ENCODE data around the gene YLPM1. TPM values are rescaled to one million over a fixed set of nuclear protein-coding genes. Genes with fewer than 3 reads are reported as not detected.

Gene YLPM1
- polyA plus RNA-seq, 2 donors = 10.4 to 13.0 TPM

DNA sequence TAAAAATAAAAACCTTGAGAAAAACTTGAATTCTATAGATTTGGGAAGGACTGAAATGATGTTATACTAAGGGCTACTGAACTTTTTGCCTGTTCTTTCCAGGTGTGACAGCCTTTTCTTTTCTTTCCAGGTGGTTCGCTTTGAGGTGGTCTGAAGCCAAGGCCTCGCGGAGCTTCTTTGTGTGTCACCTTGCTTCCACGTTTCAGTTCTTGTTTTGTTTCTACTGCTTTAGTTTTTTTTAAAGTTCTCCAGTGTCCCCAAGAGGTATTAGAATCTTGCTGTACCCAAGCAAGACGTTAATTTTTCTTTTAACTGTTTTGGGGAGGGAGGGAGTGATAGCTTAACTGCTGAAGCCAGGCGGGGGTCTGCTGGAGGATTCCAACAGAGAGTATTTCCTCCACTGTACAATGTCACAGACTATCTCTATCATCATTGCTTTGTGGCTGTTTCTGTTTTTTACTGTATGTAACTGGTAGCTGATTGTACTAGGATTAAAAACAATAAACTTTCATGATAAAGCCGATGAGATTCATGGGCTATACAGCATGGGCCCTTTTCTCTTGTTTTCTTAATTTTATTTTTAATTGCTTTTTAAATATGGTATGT, 72.6 kb downstream of the YLPM1 start:
- Histone ChIP-seq H3K4me1 (ENCODE audit: control insufficient read depth in 2 of 2, insufficient read depth in 2 of 2, low read length in 1 of 2) (no peaks in the 10 kb centered on the region), H3K27ac (ENCODE audit: low read depth in 2 of 2, low read length in 1 of 2) (no peak overlapping the region), H3K27me3 (ENCODE audit: control insufficient read depth in 1 of 2, insufficient read depth in 2 of 2, low read length in 2 of 2) (no peaks in the 10 kb centered on the region), H3K4me3 (ENCODE audit: low read depth in 1 of 2, low read length in 2 of 2) (no peak overlapping the region), H3K36me3 (ENCODE audit: control insufficient read depth in 2 of 2, insufficient read depth in 2 of 2, low read length in 1 of 2) (peaks cover under 1 to 3% of the 10 kb centered on the region in 2 donors), H3K9me3 (ENCODE audit: control insufficient read depth in 2 of 2, insufficient read depth in 1 of 2, low read depth in 1 of 2, low read length in 1 of 2) (no peaks in the 10 kb centered on the region)
- 75 to 79% methylated on average over 7 of the region's 7 CpGs for WGBS, 2 donors

DNA sequence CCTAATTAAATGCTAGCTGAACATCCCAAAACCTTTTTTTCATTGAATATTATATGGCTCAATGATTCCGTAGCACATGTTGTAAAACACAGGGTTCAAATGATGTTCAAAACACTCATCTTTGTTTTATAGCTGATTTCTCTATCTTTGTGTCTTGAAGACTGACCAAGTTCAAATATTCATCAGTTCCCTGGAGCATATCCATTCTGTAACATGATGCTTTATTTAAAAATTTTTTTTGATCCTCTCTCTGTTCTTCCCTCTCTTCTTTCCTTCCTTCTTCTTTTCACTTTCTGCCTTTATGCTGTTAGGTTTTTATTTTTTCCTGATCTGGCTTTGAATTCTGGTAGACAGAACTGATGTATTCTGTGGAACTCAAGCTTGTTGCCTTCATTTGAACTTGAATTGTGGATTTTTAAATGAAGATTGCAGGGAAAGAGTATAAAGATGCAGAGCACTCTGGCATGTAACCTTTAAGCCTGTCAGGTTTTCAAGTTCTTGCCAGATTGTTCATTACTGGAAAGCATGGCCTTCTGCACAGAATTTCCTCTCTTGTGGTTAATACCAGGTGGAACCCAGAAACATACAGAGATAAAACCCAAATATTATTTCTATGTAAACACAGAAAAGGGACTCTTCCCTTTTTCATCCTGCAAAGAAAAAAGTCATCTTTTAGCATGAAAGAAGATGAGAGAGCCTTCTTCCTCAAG, 73.3 kb downstream of the YLPM1 start:
- 74 to 84% methylated on average over 1 of the region's 1 CpG for WGBS, 2 donors
- no peaks in the 10 kb centered on the region for H3K4me1 ChIP-seq (ENCODE audit: control insufficient read depth in 2 of 2, insufficient read depth in 2 of 2, low read length in 1 of 2)
- H3K27me3 ChIP-seq (ENCODE audit: control insufficient read depth in 1 of 2, insufficient read depth in 2 of 2, low read length in 2 of 2) = no peaks in the 10 kb centered on the region
- no peaks in the 10 kb centered on the region for H3K36me3 ChIP-seq (ENCODE audit: control insufficient read depth in 2 of 2, insufficient read depth in 2 of 2, low read length in 1 of 2)
- H3K4me3 ChIP-seq (ENCODE audit: low read depth in 1 of 2, low read length in 2 of 2) = no peak overlapping the region
- no peaks in the 10 kb centered on the region for H3K9me3 ChIP-seq (ENCODE audit: control insufficient read depth in 2 of 2, insufficient read depth in 1 of 2, low read depth in 1 of 2, low read length in 1 of 2)
- H3K27ac ChIP-seq (ENCODE audit: low read depth in 2 of 2, low read length in 1 of 2) = no peak overlapping the region

DNA sequence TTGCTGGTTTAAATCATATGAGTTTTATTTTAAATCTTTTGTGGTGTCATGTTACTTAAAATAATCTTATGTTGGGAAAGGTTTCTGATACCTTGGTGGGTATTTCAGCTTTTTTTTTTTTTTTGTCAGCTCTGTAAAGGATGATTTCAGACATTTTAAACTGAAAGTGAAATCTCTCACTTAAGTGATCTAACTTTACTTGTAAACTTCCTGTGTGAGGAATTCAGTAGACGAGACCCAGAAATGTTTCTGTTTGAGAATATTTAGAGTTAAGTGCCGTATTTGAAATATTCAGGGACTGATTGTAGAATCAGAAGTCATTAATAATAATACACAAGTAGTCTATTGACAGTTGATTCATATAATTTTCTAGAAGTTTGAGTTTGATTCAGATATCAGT, 75.0 kb downstream of the YLPM1 start:
- Histone ChIP-seq H3K4me3 (ENCODE audit: low read depth in 1 of 2, low read length in 2 of 2) (no peak overlapping the region), H3K9me3 (ENCODE audit: control insufficient read depth in 2 of 2, insufficient read depth in 1 of 2, low read depth in 1 of 2, low read length in 1 of 2) (no peaks in the 10 kb centered on the region), H3K27me3 (ENCODE audit: control insufficient read depth in 1 of 2, insufficient read depth in 2 of 2, low read length in 2 of 2) (no peaks in the 10 kb centered on the region), H3K36me3 (ENCODE audit: control insufficient read depth in 2 of 2, insufficient read depth in 2 of 2, low read length in 1 of 2) (no peaks in the 10 kb centered on the region), H3K27ac (ENCODE audit: low read depth in 2 of 2, low read length in 1 of 2) (no peak overlapping the region), H3K4me1 (ENCODE audit: control insufficient read depth in 2 of 2, insufficient read depth in 2 of 2, low read length in 1 of 2) (no peaks in the 10 kb centered on the region)
- WGBS, 2 donors = 58 to 69% methylated on average over 2 of the region's 2 CpGs

DNA sequence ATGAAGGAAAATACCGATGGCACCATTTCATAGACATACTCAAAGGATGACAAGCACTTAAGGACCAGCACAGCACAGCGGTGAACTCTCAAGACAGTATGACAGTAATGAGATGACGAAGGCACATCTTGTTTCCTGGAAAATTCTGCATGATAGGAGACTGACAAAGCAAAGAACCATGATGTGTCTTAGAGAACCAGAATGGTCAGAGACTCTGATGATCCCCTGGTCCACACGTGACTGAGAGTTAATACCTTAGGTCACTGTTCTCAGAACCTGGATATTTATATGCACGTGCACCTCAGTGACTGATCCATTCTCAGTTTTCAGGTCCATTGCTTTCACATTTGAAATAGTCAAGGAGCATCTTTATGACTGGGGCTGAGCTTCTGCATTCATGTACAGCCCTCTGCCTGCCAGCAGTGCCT, 77.5 kb downstream of the YLPM1 start:
- H3K4me3 ChIP-seq (ENCODE audit: low read depth in 1 of 2, low read length in 2 of 2) = no peak overlapping the region
- no peaks in the 10 kb centered on the region for H3K4me1 ChIP-seq (ENCODE audit: control insufficient read depth in 2 of 2, insufficient read depth in 2 of 2, low read length in 1 of 2)
- no peak overlapping the region for H3K27ac ChIP-seq (ENCODE audit: low read depth in 2 of 2, low read length in 1 of 2)
- 86% methylated on average over 5 of the region's 5 CpGs for WGBS, 2 donors
- no peaks in the 10 kb centered on the region for H3K27me3 ChIP-seq (ENCODE audit: control insufficient read depth in 1 of 2, insufficient read depth in 2 of 2, low read length in 2 of 2)
- no peaks in the 10 kb centered on the region for H3K9me3 ChIP-seq (ENCODE audit: control insufficient read depth in 2 of 2, insufficient read depth in 1 of 2, low read depth in 1 of 2, low read length in 1 of 2)
- H3K36me3 ChIP-seq (ENCODE audit: control insufficient read depth in 2 of 2, insufficient read depth in 2 of 2, low read length in 1 of 2) = no peaks in the 10 kb centered on the region

DNA sequence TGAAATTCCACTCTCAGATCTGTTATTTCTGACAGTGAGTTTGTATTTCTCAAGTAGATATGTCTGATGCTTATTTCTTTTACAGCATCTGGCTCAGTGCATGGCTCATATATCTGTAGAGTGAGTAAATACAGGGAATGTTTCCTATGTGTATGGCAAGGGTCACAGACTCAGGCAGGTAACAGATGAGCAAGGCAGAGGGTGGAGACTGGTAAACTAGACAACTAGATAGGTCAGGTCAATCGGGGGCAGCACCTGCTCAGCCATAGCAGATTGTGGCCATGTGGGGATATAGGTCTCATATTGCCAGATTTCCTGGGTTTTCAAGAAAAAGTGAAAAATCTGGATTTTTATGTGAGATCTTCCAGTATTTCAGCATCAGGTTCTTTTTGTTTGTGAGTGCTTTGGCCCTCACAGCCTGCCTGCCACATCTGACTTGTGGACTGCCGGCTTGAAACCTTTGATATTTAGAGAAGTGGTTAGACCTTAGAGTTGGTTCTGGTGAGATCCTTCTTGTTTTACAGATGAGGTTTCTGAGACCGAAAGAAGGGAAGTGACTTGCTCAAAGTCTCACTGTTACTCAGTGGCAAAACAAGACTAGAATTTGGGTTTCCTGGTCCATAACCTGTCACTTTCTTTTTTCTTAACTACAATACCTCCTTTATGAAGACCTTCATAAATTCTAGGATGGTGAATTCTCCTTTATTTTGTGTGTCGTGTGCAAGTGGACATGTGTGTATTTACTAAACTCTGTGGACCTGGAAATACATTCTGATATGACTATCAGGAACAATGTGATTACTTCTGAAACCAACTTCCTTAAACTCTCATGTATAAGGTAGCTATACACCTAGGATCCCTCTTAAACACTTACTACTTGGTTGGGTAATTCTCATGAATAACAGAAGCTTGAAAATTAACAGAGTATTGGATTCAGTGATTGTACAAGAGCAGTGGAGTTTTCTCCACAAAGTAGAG, 78.4 kb downstream of the YLPM1 start:
- H3K36me3 ChIP-seq (ENCODE audit: control insufficient read depth in 2 of 2, insufficient read depth in 2 of 2, low read length in 1 of 2) = no peaks in the 10 kb centered on the region

DNA sequence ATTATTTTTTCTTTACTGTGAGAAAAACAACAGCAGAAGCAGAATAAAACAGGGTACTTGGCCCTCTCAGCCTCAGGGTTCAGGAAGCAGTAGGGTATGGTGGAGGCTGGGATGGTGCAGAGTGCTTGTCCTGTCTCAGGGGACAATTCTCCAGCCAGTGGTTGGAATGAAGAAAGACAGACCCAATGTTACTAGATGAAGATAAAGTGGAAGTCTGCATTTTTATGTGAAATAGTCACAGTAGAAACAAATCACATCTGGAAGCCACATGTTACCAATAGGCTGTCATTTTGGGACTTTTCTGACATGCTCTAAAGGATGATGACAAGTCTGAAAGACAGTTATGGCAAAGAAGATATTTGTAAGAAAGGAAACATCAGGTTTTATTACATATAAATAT, 80.5 kb downstream of the YLPM1 start:
- no peak overlapping the region for H3K4me3 ChIP-seq (ENCODE audit: low read depth in 1 of 2, low read length in 2 of 2)
- no peaks in the 10 kb centered on the region for H3K4me1 ChIP-seq (ENCODE audit: control insufficient read depth in 2 of 2, insufficient read depth in 2 of 2, low read length in 1 of 2)
- H3K36me3 ChIP-seq (ENCODE audit: control insufficient read depth in 2 of 2, insufficient read depth in 2 of 2, low read length in 1 of 2) = no peaks in the 10 kb centered on the region
- no peaks in the 10 kb centered on the region for H3K27me3 ChIP-seq (ENCODE audit: control insufficient read depth in 1 of 2, insufficient read depth in 2 of 2, low read length in 2 of 2)
- no peaks in the 10 kb centered on the region for H3K9me3 ChIP-seq (ENCODE audit: control insufficient read depth in 2 of 2, insufficient read depth in 1 of 2, low read depth in 1 of 2, low read length in 1 of 2)
- no peak overlapping the region for H3K27ac ChIP-seq (ENCODE audit: low read depth in 2 of 2, low read length in 1 of 2)

More for the DNA sequence above, 78.4 kb downstream of the YLPM1 start:
- no peaks in the 10 kb centered on the region for H3K4me1 ChIP-seq (ENCODE audit: control insufficient read depth in 2 of 2, insufficient read depth in 2 of 2, low read length in 1 of 2)
- no peaks in the 10 kb centered on the region for H3K9me3 ChIP-seq (ENCODE audit: control insufficient read depth in 2 of 2, insufficient read depth in 1 of 2, low read depth in 1 of 2, low read length in 1 of 2)
- H3K4me3 ChIP-seq (ENCODE audit: low read depth in 1 of 2, low read length in 2 of 2) = no peak overlapping the region
- no peaks in the 10 kb centered on the region for H3K27me3 ChIP-seq (ENCODE audit: control insufficient read depth in 1 of 2, insufficient read depth in 2 of 2, low read length in 2 of 2)
- 78 to 85% methylated on average over 4 of the region's 4 CpGs for WGBS, 2 donors
- H3K27ac ChIP-seq (ENCODE audit: low read depth in 2 of 2, low read length in 1 of 2) = no peak overlapping the region

DNA sequence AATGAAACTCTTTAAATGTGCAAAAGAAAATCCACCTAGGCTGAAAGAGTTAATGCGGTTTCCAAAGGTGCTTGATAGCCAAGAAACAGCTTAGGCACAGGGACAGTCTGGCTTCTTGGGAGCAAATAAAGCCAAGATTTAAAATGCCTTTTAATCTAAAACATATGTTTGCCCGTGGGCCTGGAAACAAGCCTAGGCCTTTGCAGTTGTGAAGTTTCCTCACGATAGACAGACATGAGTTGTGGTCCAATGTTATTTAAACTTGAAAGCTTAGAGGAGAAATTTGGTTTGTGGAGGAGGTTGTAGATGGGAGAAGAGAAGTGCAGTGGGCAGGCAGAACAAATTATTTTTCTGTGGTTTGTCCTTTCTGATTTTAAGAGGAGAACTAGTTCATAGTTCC, 83.1 kb downstream of the YLPM1 start:
- H3K4me3 ChIP-seq (ENCODE audit: low read depth in 1 of 2, low read length in 2 of 2) = no peak overlapping the region
- no peaks in the 10 kb centered on the region for H3K36me3 ChIP-seq (ENCODE audit: control insufficient read depth in 2 of 2, insufficient read depth in 2 of 2, low read length in 1 of 2)
- no peaks in the 10 kb centered on the region for H3K4me1 ChIP-seq (ENCODE audit: control insufficient read depth in 2 of 2, insufficient read depth in 2 of 2, low read length in 1 of 2)
- H3K27me3 ChIP-seq (ENCODE audit: control insufficient read depth in 1 of 2, insufficient read depth in 2 of 2, low read length in 2 of 2) = no peaks in the 10 kb centered on the region
- no peaks in the 10 kb centered on the region for H3K9me3 ChIP-seq (ENCODE audit: control insufficient read depth in 2 of 2, insufficient read depth in 1 of 2, low read depth in 1 of 2, low read length in 1 of 2)
- H3K27ac ChIP-seq (ENCODE audit: low read depth in 2 of 2, low read length in 1 of 2) = no peak overlapping the region
- WGBS, 2 donors = 29 to 45% methylated on average over 3 of the region's 3 CpGs

DNA sequence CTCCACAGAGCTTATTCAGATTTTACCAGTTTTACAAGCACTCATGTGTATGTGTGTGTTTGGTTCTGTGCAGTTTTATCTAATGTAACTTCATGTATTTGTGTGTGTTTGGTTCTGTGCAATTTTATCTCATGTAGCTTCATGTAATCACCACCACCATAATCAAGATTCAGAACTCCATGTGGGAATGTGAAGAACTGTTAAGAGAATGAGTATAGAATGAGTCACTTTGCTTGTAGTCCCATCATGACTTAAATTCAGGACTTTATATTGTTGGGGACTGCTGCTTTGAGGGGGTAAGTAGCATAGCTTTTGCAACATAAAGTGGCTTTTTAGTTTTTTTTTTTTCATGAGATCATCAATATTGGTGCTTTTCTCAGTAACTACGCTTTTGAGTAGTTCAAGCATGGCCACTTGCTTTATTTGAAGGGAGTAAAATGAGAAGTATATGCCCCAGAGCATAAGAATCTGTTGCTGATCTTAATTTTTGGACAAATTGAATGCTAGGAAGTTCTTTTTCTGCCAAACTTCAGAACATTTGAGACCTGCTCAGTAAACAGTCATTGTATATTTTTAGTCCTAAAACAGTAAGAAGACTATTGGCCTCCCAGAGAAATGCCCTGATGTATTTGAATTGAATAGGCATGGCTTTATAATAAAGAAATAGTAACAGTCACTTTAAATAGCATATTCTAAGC, 84.0 kb downstream of the YLPM1 start:
- Histone ChIP-seq H3K27ac (ENCODE audit: low read depth in 2 of 2, low read length in 1 of 2) (no peak overlapping the region), H3K4me1 (ENCODE audit: control insufficient read depth in 2 of 2, insufficient read depth in 2 of 2, low read length in 1 of 2) (no peaks in the 10 kb centered on the region), H3K36me3 (ENCODE audit: control insufficient read depth in 2 of 2, insufficient read depth in 2 of 2, low read length in 1 of 2) (no peaks in the 10 kb centered on the region), H3K9me3 (ENCODE audit: control insufficient read depth in 2 of 2, insufficient read depth in 1 of 2, low read depth in 1 of 2, low read length in 1 of 2) (no peaks in the 10 kb centered on the region), H3K27me3 (ENCODE audit: control insufficient read depth in 1 of 2, insufficient read depth in 2 of 2, low read length in 2 of 2) (no peaks in the 10 kb centered on the region), H3K4me3 (ENCODE audit: low read depth in 1 of 2, low read length in 2 of 2) (no peak overlapping the region)
- 84 to 100% methylated on average over 1 of the region's 1 CpG for WGBS, 2 donors

DNA sequence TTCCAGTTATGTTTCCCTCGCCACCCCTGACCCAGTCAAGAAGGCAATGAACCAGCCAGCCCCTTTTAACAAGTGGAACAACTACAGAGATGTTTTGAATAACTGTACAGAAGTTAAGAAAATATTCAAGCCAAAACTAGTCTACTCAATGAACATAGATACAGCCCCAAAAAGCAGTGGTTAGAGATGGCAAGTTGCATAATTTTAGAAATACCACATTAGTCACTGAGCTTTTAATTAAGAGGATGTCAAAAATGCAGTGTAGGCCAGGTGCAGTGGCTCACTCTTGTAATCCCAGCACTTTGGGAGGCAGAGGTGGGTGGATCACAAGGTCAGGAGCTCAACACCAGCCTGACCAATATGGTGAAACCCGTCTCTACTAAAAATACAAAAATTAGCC, 85.7 kb downstream of the YLPM1 start:
- 81 to 90% methylated on average over 2 of the region's 2 CpGs for WGBS, 2 donors
- H3K27ac ChIP-seq (ENCODE audit: low read depth in 2 of 2, low read length in 1 of 2) = no peak overlapping the region
- no peaks in the 10 kb centered on the region for H3K36me3 ChIP-seq (ENCODE audit: control insufficient read depth in 2 of 2, insufficient read depth in 2 of 2, low read length in 1 of 2)

More for the DNA sequence above, 85.7 kb downstream of the YLPM1 start:
- Histone ChIP-seq H3K4me1 (ENCODE audit: control insufficient read depth in 2 of 2, insufficient read depth in 2 of 2, low read length in 1 of 2) (no peaks in the 10 kb centered on the region), H3K4me3 (ENCODE audit: low read depth in 1 of 2, low read length in 2 of 2) (no peak overlapping the region), H3K9me3 (ENCODE audit: control insufficient read depth in 2 of 2, insufficient read depth in 1 of 2, low read depth in 1 of 2, low read length in 1 of 2) (no peaks in the 10 kb centered on the region), H3K27me3 (ENCODE audit: control insufficient read depth in 1 of 2, insufficient read depth in 2 of 2, low read length in 2 of 2) (no peaks in the 10 kb centered on the region)
